WTC11 (cell line): ENCODE data around the gene HYI.

Experiments
- ATF2 ChIP-seq: sonication (generic); formaldehyde crosslinking; IDR thresholded peaks from 2 replicates; pipeline ENCODE4 v1.8.1; 2022; ENCODE audit warnings: low read depth, missing genetic modification reagents, borderline replicate concordance
- CREB1 ChIP-seq: sonication (generic); formaldehyde crosslinking; IDR thresholded peaks from 2 replicates; pipeline ENCODE4 v1.8.0; 2023; ENCODE audit warnings: mild to moderate bottlenecking, missing genetic modification reagents
- CTCF ChIP-seq: fragments of 200-600 bp; IDR thresholded peaks from 2 replicates; pipeline ENCODE4 v1.8.0; 2022; ENCODE audit warnings: antibody characterized with exemption
- KAT7 ChIP-seq: sonication (generic); formaldehyde crosslinking; IDR thresholded peaks from 2 replicates; pipeline ENCODE4 v1.8.1; 2023; ENCODE audit warnings: missing genetic modification reagents, mild to moderate bottlenecking, borderline replicate concordance
- NR3C1 ChIP-seq: sonication (generic); formaldehyde crosslinking; conservative IDR thresholded peaks from 2 replicates; pipeline ENCODE4 v1.8.1; 2023; ENCODE audit warnings: low read depth, mild to moderate bottlenecking, missing genetic modification reagents
- TCF7 ChIP-seq: sonication (generic); formaldehyde crosslinking; IDR thresholded peaks from 2 replicates; pipeline ENCODE4 v1.8.0; 2022; ENCODE audit warnings: mild to moderate bottlenecking, low read depth, missing genetic modification reagents, moderate library complexity
- TP53 ChIP-seq: sonication (generic); formaldehyde crosslinking; IDR thresholded peaks from 2 replicates; pipeline ENCODE4 v1.8.1; 2023; ENCODE audit warnings: mild to moderate bottlenecking, missing genetic modification reagents
- ZNF138 ChIP-seq: sonication (generic); formaldehyde crosslinking; conservative IDR thresholded peaks from 2 replicates; pipeline ENCODE4 v1.8.1; 2022; ENCODE audit warnings: mild to moderate bottlenecking, moderate library complexity, missing genetic modification reagents

GRCh38 chr1:43405219-43405875 is 48.4 kb downstream of the HYI start:
- TF ChIP-seq TP53 (CRISPR knock-in tag) (no peak), CTCF (no peak), ATF2 (CRISPR knock-in tag) (no peak), ZNF138 (CRISPR knock-in tag) (no peak), NR3C1 (CRISPR knock-in tag) (no peak), CREB1 (no peak), KAT7 (CRISPR knock-in tag) (no peak), TCF7 (CRISPR knock-in tag) (no peak)
